GM18526 (cell line): ENCODE results near the gene TAF11L3.
"Not testable (repeated sequence)": the region's sequence is repeated elsewhere in the genome, so short reads cannot be mapped to it uniquely, and the experiment has no call there.

ENCODE experiments used
- POLR2A ChIP-seq: IDR thresholded peaks from 3 replicates; pipeline ENCODE4 v1.6.1; 2011; ENCODE audit not compliant: insufficient read length; ENCODE audit errors: extremely low read depth

Gene TAF11L3

GRCh38 chr5:17518067-17518466 is at the start of gene TAF11L3:
TSS of gene TAF11L3 (plus strand) at chr5:17518367.
- TF ChIP-seq POLR2A: not testable (repeated sequence)

DNA sequence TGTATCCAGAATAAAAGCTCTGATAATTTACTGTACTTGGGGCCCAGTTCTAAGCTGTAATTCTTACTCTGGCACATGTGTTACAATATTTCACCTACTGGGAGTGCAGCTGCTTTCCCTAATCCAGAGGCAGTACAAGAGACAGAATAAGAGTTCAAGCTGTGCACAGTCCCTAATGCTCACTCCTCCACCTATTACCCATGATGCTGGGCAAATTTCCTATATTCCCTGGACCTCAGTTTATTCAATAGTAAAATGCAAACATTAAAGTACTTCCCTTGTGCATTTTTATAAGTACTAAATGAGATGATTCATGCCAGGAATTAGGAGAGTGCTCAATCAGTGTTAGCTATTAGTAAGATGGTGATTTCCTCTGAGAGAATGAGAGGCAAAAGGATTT is 48.1 kb upstream of the TAF11L3 start:
- no peak for TF ChIP-seq POLR2A

DNA sequence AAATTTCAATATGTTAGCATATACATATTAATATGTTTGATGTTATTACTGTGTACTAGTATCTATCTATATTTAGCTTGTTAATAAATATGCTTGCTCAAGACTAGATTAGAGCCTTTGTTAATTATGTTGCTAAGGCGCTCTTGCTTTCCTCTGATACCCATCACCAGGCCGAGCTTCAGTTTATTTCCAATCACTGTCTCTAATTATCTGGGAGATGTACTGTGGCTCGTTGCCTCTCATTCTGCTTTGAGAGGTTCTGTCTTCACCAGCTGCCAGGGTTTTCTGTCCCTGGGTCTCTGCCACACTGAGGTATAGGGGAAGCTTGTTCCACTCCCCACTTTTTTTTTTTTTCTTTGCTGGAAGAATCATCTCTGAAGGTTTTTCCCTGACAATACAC is 41.1 kb upstream of the TAF11L3 start:
- TF ChIP-seq POLR2A: no peak

DNA sequence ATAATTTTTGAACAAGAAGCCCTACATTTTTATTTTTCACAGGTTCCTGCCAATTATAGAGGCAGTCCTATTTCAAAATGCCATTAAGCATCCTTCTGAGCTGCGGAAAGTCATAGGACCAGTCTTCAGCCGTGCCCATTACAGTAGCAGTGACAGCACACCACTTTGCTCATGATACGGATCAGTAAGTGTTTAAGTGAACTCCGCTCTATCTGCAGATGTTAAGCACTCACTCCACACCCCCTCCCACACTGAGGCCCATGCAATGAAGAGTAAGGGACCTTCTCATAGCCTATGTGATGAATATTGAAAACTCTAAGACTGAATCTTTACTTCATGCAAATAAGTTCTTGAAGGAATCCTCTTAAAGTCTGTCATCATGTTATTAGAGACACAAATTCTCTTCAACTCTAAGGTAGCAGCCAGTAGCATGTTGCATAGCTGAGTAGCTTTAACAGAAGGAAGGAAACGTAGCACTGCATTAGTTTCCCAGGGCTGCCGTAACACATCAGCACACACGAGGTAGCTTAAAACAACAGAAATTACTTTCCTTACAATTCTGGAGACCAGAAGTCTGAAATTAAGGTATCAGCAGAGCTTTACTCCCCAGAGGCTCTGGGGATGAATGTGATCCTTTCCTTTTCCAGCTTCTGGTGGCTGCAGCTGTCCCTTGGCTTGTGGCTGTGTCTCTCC is 40.4 kb upstream of the TAF11L3 start:
- no peak for TF ChIP-seq POLR2A

DNA sequence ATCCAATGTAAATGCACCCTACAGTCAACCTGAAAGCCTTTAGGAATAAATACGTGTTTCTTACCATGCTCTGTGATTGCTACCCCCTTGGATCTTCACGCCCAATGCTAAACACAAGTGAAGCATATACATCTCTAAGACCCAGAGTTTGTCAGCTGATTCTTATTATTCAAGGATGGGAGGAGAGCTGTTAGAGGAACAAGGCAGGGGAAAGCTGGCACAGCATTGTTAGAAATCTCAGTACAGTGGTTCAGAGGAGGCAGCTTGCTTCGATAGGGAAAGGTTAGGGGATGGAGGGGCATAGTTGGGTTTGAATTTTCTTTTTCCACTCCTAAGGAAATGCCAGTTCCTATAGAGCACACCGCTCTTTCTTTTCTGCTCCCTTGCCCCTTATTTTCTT is 36.8 kb upstream of the TAF11L3 start:
- TF ChIP-seq POLR2A: no peak

GRCh38 chr5:17482790-17483189 is 35.4 kb upstream of the TAF11L3 start:
- TF ChIP-seq POLR2A: no peak

- no peak for TF ChIP-seq POLR2A
These were observed 31.0 kb upstream of the TAF11L3 start for GRCh38 chr5:17487174-17487512.

DNA sequence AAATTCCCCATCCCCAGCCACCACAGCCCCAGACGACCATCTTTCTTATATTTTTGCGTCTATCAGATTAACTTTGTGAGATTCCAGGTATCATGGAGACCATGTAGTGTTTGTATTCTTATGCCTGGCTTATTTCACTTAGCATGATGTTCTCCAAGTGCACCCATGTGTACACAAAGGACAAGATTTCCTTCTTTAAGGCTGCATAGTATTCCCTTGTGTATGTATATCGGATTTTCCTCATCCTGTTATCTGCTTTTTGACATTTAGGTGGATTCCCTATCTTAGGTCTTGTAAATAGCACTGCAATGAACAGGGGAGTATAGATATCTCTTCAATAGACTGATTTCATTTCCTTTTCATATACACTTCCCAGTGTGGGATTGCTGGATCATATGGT is 25.4 kb upstream of the TAF11L3 start:
- TF ChIP-seq POLR2A: no peak

GRCh38 chr5:17497446-17497845 is 20.7 kb upstream of the TAF11L3 start:
- TF ChIP-seq POLR2A: no peak

DNA sequence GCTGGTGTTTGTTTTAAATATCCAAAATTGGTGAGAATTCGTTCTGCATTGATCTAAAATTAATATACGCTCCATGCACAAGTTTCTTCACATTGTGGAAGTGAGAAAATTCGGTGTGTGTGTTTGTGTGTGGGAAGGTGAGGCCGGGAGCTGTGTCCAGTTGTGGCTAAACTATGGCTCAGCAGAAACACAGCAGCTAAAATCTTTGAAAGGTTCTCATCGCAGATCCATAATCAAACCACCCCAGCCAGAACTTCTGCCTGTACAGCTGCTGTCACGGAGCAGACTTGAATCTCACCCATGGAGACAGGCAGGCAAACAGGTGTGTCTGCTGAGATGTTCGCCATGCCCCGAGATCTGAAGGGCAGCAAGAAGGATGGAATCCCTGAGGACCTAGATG is 20.2 kb upstream of the TAF11L3 start, which contains the start of gene TAF11L2:
TAF11L2 (plus strand) TSS at position 301 of the 400 bp plus-strand sequence.
- TF ChIP-seq POLR2A: not testable (repeated sequence)

GRCh38 chr5:17511775-17512325 is 6.3 kb upstream of the TAF11L3 start:
- no peak for TF ChIP-seq POLR2A

DNA sequence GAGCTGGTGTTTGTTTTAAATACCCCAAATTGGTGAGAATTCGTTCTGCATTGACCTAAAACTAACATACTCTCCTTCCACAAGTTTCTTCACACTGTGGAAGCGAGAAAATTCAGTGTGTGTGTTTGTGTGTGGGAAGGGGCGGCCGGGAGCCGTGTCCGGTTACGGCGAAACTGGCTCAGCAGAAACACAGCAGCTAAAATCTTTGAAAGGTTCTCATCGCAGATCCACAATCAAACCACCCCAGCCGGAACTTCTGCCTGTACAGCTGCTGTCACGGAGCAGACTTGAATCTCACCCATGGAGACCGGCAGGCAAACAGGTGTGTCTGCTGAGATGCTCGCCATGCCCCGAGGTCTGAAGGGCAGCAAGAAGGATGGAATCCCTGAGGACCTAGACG is 3.3 kb downstream of the TAF11L3 start, which contains the start of gene TAF11L4:
TAF11L4 (plus strand) TSS at position 301 of the 400 bp plus-strand sequence.
- TF ChIP-seq POLR2A: not testable (repeated sequence)

DNA sequence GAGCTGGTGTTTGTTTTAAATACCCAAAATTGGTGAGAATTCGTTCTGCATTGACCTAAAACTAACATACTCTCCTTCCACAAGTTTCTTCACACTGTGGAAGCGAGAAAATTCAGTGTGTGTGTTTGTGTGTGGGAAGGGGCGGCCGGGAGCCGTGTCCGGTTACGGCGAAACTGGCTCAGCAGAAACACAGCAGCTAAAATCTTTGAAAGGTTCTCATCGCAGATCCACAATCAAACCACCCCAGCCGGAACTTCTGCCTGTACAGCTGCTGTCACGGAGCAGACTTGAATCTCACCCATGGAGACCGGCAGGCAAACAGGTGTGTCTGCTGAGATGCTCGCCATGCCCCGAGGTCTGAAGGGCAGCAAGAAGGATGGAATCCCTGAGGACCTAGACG is 6.8 kb downstream of the TAF11L3 start, which contains the start of gene TAF11L5:
TAF11L5 (plus strand) TSS at position 301 of the 400 bp plus-strand sequence.
- not testable (repeated sequence) for TF ChIP-seq POLR2A

DNA sequence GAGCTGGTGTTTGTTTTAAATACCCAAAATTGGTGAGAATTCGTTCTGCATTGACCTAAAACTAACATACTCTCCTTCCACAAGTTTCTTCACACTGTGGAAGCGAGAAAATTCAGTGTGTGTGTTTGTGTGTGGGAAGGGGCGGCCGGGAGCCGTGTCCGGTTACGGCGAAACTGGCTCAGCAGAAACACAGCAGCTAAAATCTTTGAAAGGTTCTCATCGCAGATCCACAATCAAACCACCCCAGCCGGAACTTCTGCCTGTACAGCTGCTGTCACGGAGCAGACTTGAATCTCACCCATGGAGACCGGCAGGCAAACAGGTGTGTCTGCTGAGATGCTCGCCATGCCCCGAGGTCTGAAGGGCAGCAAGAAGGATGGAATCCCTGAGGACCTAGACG is 10.2 kb downstream of the TAF11L3 start, which contains the start of gene TAF11L6:
TAF11L6 (plus strand) TSS at position 301 of the 400 bp plus-strand sequence.
- TF ChIP-seq POLR2A: not testable (repeated sequence)
